ENCODE results near the gene GMDS. TPM values are rescaled to one million over a fixed set of nuclear protein-coding genes. Genes with fewer than 3 reads are reported as not detected.

GMDS gene
- total and polyA plus RNA-seq, 11 donors, result 4.5 to 10.7 (median 7.0) TPM

DNA sequence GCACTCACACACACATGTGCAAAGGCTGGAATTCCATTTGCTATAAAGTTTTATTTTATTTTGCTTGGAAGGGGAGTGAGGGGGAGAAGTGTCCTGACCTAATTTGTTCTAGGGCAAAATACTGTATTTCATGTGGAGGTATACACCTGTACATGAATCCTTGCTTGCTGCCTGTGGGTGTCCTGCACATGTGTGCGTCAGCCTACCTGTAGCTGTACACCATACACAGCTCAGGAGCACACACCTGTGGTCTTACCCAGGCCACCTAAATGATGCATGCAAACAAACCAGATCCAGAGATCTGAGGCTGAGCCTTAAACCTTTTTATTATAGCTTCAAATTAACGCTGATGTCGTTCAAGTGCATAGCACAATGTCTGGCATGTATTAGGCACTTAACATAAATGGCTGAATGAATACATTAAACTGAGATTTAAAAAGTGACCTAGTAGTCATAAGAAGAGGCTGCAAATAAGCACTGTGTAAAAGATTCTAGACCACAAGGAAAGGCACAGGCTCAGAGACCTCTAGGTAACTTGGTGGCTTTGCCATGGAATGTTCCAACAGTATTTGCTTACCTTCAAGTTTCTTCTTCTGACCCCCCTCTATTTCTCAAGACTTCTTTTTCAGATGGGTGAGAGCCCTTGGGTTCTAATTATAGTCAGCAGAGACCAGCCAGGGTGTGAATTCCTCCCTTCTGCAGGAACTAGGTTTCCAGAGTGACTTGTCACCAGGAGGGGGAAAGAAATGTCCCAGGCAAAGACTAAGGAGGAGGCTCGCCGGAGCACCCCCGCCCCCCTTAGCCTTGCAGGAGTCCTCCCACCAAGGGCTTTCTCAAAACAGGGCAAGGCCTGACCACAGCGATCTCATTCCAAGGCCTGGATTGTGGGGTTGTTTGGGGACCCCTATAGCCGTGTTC, 622.3 kb downstream of the GMDS start:
- WGBS, 4 donors, result 84 to 96% (median 92%) methylated on average over 8 of the region's 8 CpGs
- TF ChIP-seq, protein P1, sequence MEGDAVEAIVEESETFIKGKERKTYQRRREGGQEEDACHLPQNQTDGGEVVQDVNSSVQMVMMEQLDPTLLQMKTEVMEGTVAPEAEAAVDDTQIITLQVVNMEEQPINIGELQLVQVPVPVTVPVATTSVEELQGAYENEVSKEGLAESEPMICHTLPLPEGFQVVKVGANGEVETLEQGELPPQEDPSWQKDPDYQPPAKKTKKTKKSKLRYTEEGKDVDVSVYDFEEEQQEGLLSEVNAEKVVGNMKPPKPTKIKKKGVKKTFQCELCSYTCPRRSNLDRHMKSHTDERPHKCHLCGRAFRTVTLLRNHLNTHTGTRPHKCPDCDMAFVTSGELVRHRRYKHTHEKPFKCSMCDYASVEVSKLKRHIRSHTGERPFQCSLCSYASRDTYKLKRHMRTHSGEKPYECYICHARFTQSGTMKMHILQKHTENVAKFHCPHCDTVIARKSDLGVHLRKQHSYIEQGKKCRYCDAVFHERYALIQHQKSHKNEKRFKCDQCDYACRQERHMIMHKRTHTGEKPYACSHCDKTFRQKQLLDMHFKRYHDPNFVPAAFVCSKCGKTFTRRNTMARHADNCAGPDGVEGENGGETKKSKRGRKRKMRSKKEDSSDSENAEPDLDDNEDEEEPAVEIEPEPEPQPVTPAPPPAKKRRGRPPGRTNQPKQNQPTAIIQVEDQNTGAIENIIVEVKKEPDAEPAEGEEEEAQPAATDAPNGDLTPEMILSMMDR (IDR thresholded peaks at IDR 0.05), result no peak
- TF ChIP-seq POLR2A (IDR thresholded peaks at IDR 0.05), result no peak
- peak overlapping the region in 1 of 12 donors; percentile 5 for H3K27ac ChIP-seq
- no peak for ATAC-seq
- no peaks in the 10 kb centered on the region for H3K9me3 ChIP-seq
- H3K27me3 ChIP-seq, result peaks cover 0 to 85% (median 37%) of the 10 kb centered on the region in 9 donors
- no peaks in the 10 kb centered on the region for H3K36me3 ChIP-seq
- no peak for DNase-seq
- H3K4me3 ChIP-seq, result peak overlapping the region in 3 of 12 donors; percentile 64 to 86 (median 85)
- intact Hi-C loops (cut with DNase I), result no loop called here
- peaks cover 0 to 32% (median 14%) of the 10 kb centered on the region in 12 donors for H3K4me1 ChIP-seq

DNA sequence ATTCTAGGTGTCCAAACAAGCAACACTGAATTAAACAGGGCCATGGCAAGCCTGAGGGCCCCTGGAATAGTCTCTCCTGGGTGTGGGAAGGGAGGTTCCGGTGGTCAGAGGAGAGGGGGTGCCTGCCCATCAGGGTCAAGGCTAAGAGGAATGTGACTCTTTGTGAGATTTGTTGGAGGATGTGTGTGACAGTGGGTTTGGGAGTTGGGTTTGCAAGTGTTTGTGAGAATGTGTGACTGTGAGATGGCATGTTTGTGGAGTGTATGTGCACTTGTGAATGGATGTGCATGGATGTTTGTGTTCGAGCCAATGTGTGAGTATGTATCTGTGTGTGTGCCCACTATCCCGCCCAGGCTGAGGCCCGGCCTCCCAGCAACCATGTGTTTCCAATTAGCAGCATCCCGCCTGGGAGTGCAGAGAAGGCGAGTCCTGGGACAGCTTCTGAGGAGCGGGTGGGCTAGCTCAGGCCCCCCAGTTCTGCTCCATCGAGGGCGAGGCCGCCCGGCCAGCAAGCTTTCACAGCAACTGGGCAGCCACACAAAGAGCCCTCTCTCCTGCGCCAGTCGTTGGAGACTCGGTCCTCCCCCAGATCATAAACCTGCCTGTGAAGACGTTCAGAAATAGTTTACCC, 623.1 kb downstream of the GMDS start:
- ATAC-seq (no peak), DNase-seq (no peak)
- Histone ChIP-seq H3K27ac (no peak overlapping the region), H3K36me3 (no peaks in the 10 kb centered on the region), H3K27me3 (peaks cover 0 to 84% (median 34%) of the 10 kb centered on the region in 9 donors), H3K4me1 (peaks cover 0 to 32% (median 13%) of the 10 kb centered on the region in 12 donors), H3K9me3 (no peaks in the 10 kb centered on the region), H3K4me3 (no peak overlapping the region)
- WGBS, 4 donors, result 85 to 92% (median 90%) methylated on average over 9 to 15 of the region's 15 CpGs
- TF ChIP-seq POLR2A (IDR thresholded peaks at IDR 0.05), result no peak
- TF ChIP-seq, protein P1 (IDR thresholded peaks at IDR 0.05), result no peak
- intact Hi-C loops (cut with DNase I), result no loop called here

DNA sequence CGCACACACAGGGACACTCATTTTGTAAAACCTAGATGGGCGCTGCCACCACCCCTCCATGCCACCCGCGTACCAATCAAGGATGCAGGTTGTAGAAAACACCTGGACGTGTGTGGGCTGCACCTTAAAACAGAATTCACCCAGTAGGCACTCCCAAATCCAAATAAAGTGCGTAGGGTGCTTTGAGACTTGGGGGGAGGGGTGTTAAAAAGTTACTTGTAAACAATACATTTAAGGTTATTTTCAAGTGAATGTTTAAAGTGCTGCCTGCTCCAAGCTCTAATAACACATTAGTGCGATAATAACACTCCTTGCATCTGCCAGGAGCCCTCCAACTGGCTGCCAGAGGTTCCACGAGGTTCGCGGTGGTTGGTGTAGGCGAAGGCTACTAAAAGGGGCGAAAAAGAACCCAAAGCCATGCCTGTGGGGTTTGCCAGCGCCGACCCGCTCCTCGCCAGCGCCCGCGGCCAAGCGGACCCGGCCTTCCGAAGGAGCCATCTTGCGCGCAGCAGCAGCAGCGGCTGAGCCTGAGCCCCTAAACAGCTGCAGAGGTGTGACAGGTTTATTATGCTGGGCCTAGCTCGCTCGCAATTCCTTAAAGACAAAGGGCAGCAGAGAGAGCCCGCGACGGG, 624.2 kb downstream of the GMDS start:
- Histone ChIP-seq H3K36me3 (no peaks in the 10 kb centered on the region), H3K4me3 (no peak overlapping the region), H3K9me3 (no peaks in the 10 kb centered on the region), H3K4me1 (peaks cover 0 to 32% (median 12%) of the 10 kb centered on the region in 12 donors), H3K27ac (no peak overlapping the region), H3K27me3 (peaks cover 0 to 81% (median 33%) of the 10 kb centered on the region in 9 donors)
- intact Hi-C loops (cut with DNase I), result no loop called here
- TF ChIP-seq, protein P1 (IDR thresholded peaks at IDR 0.05), result no peak
- no peak for TF ChIP-seq POLR2A (IDR thresholded peaks at IDR 0.05)
- DNase-seq, result no peak
- WGBS, 4 donors, result 80 to 87% (median 86%) methylated on average over 29 to 30 of the region's 30 CpGs
- ATAC-seq, result no peak

All from heart left ventricle (tissue), 16 donors.